Left colon (tissue), 2 donors: ENCODE data around the gene ANKUB1. TPM values are rescaled to one million over a fixed set of nuclear protein-coding genes. Genes with fewer than 3 reads are reported as not detected.

Source experiments
- ATAC-seq: fragments of 200-7000 bp; cut with Tn5 transposase; one replicate; pipeline ENCODE4 v1.9.1; 2020; ENCODE audit warnings: mild to moderate bottlenecking, moderate library complexity
- DNase-seq, 2 donors: peaks; one replicate each; pipeline ENCODE4 v3.0.0-alpha.2; 2020
- intact Hi-C, 2 donors: fragments of 100-400 bp; cut with DNase I in 1 of 2; cut with micrococcal nuclease in 1 of 2; formaldehyde crosslinking; loops; one replicate each; pipeline versions ENCODE4 v1.11.2 to v1.14.0; 2022; cut with DNase I, micrococcal nuclease
- total RNA-seq, 2 donors: library from RNA; stranded (reverse); fragmentation: NEBNext Ultra II Directional; extraction: Animal tissue kit (Norgen Biotek cat#: 25700); gene quantifications; one replicate each; pipeline ENCODE4 v1.2.1, GENCODE V29; 2021
- donor health status: DM: no; HTN: no; CAD: no.
- donor health status: DM: yes; HTN: yes; CAD: no.

The ANKUB1 gene
- total RNA-seq, 2 donors from 2014 or later: not detected

DNA sequence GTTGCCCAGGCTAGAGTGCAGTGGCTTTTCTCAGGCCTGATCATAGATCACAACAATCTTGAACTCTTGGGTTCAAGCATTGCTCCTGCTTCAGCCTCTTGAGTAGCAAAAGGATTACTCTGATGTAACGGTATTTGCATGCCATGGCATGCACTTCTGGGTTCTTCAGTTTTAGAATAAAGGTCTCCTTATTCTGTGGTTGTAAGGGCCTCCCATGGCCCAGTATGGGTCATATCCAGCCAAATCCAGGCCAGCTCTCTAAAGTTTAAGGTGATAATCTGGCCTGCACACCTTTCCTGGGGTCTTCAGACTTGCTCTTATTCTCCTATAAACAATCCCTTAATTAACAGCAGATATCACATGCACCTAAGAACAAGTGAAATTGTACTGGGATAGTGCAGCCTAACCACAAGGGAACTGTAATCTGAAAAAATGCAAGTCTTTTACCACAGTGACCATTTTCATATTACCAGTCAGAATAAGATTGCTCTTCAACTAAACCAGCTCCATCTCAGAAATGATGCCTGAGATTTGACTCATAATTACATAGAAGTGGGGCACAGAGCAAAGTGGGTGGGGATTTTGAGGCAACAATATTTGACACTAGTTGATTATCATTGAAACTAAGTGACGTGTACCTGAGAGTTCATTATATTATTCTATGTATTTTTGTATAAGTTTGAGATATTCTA lies 65.5 kb downstream of the ANKUB1 start:
- no peak for ATAC-seq
- no peak for DNase-seq
- intact Hi-C loops: no loop called here

- ATAC-seq: no peak
- DNase-seq: no peak
- intact Hi-C loops: no loop called here
Observed at GRCh38 chr3:149723781-149724180, 68.6 kb downstream of the ANKUB1 start.

DNA sequence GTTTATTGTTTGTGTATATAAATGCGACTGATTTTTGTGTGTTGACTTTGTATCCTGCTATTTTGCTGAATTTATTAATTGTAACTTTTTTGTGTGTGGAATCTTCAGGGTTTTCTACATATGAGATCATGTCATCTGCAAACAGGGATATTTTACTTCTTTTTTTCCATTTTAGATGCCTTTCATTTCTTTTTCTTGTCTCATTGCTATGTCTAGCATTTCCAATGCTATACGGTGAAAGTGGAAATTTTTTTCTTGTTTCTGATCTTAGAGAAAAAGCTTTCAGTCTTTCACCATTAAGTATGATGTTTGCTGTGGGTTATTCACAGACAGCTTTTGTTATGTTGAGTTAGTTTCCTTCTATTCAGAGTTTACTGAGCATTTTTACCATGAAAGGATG lies 71.4 kb downstream of the ANKUB1 start:
- ATAC-seq (no peak), DNase-seq (no peak)
- intact Hi-C loops: no loop called here

DNA sequence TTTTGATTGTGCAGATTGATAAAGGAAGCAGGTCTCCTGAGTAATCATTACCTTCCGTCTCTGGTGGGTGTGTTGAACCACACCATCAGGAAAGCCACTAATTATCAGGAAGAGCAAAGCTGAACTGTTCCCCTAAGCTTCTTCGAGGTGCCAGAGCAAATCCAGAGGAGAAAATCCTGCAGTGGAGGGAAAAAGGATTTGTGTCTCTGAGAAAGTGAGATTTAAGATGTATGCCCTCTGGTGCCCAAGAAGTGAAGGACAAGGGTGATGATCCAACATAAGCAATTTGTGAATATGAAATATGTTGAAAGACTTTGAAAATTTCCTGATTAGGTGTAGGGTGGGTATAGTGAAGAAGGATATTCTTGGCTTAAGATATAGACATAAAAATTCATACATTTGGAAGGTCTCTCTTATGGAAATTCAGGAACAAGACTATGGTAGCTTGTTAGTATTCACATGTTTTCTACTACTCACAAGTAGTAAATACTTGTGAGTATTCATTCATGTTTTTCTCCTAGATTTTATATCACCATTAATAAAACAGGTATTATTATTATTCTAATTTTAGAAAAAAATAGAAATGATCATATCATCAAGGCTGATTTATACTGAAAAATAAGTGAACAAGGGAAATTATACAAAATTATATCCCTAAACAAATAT lies 74.8 kb downstream of the ANKUB1 start:
- intact Hi-C loops: loop anchor here in 1 of 2 donors (5.0 kb wide), 1 partner anchor 205 kb away; no protein-coding TSS in a partner anchor
- peak; percentile 61 for ATAC-seq
- peak in 1 of 2 donors; percentile 34 for DNase-seq

DNA sequence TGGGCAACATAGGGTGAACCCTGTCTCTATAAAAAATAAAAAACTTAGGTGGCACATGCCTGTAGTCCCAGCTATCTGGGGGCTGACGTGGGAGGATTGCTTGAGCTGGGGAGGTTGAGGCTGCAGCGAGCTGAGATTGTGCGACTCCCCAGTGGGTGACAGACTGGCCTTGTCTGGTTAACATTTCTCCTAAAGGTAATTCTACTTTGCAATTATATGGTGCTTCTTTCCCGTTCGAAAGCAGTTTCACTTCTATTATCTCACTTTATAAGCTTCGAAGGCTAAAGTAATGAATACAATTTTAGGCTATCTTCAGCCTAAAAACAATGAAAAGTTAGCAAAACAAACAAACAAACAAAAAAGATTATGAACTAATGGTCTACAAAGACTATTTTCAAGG lies 75.4 kb downstream of the ANKUB1 start:
- ATAC-seq: no peak
- DNase-seq: no peak
- intact Hi-C loops: loop anchor here in 1 of 2 donors (5.0 kb wide), 1 partner anchor 205 kb away; no protein-coding TSS in a partner anchor

GRCh38 chr3:149715247-149715646 lies 77.1 kb downstream of the ANKUB1 start:
- DNase-seq (no peak), ATAC-seq (no peak)
- intact Hi-C loops: loop anchor here in 1 of 2 donors (5.0 kb wide), 1 partner anchor 203 kb away; no protein-coding TSS in a partner anchor

GRCh38 chr3:149713730-149714654 lies 78.4 kb downstream of the ANKUB1 start:
- DNase-seq (no peak), ATAC-seq (no peak)
- intact Hi-C loops: no loop called here

Other genes starting within 250 kb of the ANKUB1 start
- gene WWTR1, start 134.5 kb downstream of the ANKUB1 start, total RNA-seq: 10 to 100 TPM in 1 of 2 donors, 1 to 10 TPM in 1; 8.4 to 27.2 TPM
- gene COMMD2, start 40.1 kb downstream of the ANKUB1 start, total RNA-seq: 10 to 100 TPM; 25.5 to 27.5 TPM
- 10 to 100 TPM; 47.5 to 61.7 TPM for gene RNF13, start 20.7 kb upstream of the ANKUB1 start, total RNA-seq
- 10 to 100 TPM; 35.6 to 49.7 TPM for gene PFN2, start 178.3 kb upstream of the ANKUB1 start, total RNA-seq